NCI-H510A (cell line): Measurements from ENCODE around the gene ZFP64.
"Not testable (repeated sequence)": the region's sequence is repeated elsewhere in the genome, so short reads cannot be mapped to it uniquely, and the experiment has no call there.

Experiments
- DNase-seq: peaks from one replicate; lab custom pipeline; 2025; lab: John Stamatoyannopoulos, UW

ZFP64 gene

GRCh38 chr20:52154575-52154974 lies 37.0 kb downstream of the ZFP64 start:
- no peak for DNase-seq

- DNase-seq: no peak
Measured at GRCh38 chr20:52153896-52154295, 37.7 kb downstream of the ZFP64 start.

GRCh38 chr20:52152921-52153320 lies 38.7 kb downstream of the ZFP64 start:
- DNase-seq: no peak

- DNase-seq: no peak
Measured at GRCh38 chr20:52152416-52152815, 39.2 kb downstream of the ZFP64 start.

- DNase-seq: no peak
Measured at GRCh38 chr20:52150440-52151258, 40.9 kb downstream of the ZFP64 start.

GRCh38 chr20:52145587-52145986 lies 46.0 kb downstream of the ZFP64 start:
- DNase-seq: no peak

GRCh38 chr20:52143277-52143676 lies 48.3 kb downstream of the ZFP64 start:
- DNase-seq: no peak

- no peak for DNase-seq
Measured at GRCh38 chr20:52142757-52143156, 48.8 kb downstream of the ZFP64 start.

GRCh38 chr20:52139986-52140385 lies 51.6 kb downstream of the ZFP64 start:
- no peak for DNase-seq

- no peak for DNase-seq
Measured at GRCh38 chr20:52137850-52138249, 53.7 kb downstream of the ZFP64 start.

- not testable (repeated sequence) for DNase-seq
Measured at GRCh38 chr20:52133714-52134113, 57.9 kb downstream of the ZFP64 start.

GRCh38 chr20:52132337-52132736 lies 59.2 kb downstream of the ZFP64 start:
- no peak for DNase-seq

GRCh38 chr20:52131048-52131643 lies 60.4 kb downstream of the ZFP64 start:
- DNase-seq: no peak

GRCh38 chr20:52130406-52130805 lies 61.2 kb downstream of the ZFP64 start:
- no peak for DNase-seq

GRCh38 chr20:52129611-52130010 lies 62.0 kb downstream of the ZFP64 start:
- DNase-seq: no peak

GRCh38 chr20:52127309-52127708 lies 64.3 kb downstream of the ZFP64 start:
- no peak for DNase-seq

GRCh38 chr20:52124821-52125220 lies 66.8 kb downstream of the ZFP64 start:
- no peak for DNase-seq

GRCh38 chr20:52118696-52119095 lies 72.9 kb downstream of the ZFP64 start:
- DNase-seq: no peak

- no peak for DNase-seq
Measured at GRCh38 chr20:52118016-52118623, 73.5 kb downstream of the ZFP64 start.

- DNase-seq: no peak
Measured at GRCh38 chr20:52110456-52110855, 81.1 kb downstream of the ZFP64 start.

GRCh38 chr20:52105442-52106422 lies 85.8 kb downstream of the ZFP64 start:
- DNase-seq: no peak
